Measurements from ENCODE around the gene BIRC7. TPM values are rescaled to one million over a fixed set of nuclear protein-coding genes. Genes with fewer than 3 reads are reported as not detected.

BIRC7 gene
- total RNA-seq, 1 donor: not detected

GRCh38 chr20:63215101-63216040 is 20.3 kb upstream of the BIRC7 start:
- DNase-seq (ENCODE audit: low read depth): peak; percentile 69

DNA sequence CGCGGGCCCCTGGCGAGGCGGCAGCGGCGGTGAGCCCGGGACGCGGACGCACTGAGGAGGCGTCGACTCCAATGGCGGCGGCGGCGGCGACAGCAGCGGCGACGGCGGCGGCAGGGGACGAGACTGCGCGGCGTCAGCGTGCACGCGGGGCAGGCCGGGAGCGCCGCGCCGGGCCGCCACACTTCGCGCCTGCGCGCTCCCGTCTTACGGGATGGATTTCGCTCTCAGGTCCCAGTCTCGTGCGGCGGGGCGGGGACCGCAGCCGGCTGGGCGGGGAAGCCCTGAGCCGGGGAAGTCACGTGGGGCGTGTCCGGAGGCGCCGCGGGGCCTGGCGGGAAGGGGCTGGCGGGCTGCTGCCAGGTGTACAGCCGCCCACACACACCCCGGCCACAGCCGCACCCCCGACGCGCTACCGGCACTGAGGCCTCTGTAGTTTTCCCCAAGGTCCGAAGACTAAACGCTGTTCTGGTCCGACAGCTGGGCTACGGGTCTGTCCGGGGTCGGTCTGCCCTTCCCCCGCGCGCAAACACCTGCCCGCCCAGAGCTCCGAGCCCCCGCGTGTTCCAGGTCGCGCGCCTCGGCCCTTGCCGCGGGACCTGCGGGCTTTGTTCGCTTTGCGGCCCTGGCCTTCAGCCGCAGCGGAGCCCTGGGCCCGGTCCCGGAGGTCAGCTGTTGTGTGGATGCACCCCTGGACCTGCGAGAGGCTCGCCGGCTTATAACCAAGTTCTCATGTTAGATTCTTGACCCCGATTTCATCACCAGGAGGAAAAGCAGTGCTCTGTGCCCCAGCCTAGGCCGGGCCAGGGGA is 19.5 kb upstream of the BIRC7 start, which contains the start of gene YTHDF1:
Gene YTHDF1 (minus strand): TSS at position 91 of the 808 bp plus-strand sequence. CDS start 239 bp downstream, outside the sequence.
- TF ChIP-seq CTCF (IDR thresholded peaks at IDR 0.05; ENCODE audit: insufficient read depth, low read depth, low read length): no peak
- H3K4me3 ChIP-seq (ENCODE audit: low read depth, low read length): peak within 1 kb of the TSS; percentile 82
- peak; percentile 93 for DNase-seq (ENCODE audit: low read depth)

More at GRCh38 chr20:63215101-63216040, 20.3 kb upstream of the BIRC7 start:
- H3K4me3 ChIP-seq (ENCODE audit: low read depth, low read length): peak overlapping the region; percentile 82
- TF ChIP-seq CTCF (IDR thresholded peaks at IDR 0.05; ENCODE audit: insufficient read depth, low read depth, low read length): peak; percentile 71

DNA sequence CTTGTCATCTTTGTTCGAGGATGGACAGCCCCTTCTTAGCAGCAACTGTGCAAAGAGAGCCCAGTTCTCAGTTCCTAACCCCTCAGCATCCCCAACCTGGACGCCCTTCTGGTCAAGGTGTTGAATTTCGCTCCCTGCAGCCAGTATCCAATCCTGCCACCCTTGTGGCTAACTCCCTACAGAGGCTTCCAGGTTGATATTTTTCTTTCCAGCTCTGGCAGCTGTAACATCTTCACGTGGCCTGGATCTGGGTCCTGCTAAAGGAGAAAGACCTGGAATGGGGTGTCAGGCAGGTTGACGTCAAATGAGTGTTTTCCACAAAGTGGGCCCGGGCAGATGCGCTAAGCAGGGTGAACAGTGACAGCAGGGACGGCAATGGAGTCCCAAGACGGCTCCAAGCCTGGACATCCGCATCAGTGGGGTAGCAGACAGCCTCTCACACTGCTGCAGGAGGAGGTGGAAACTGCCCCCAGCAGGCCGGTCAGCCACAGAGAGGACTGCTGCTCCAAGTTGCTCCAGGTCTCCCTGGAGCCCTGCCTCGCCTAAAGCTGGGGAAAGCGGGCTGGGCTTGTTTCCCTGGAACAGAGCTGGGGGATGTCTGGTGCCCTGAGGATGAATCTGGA is 18.7 kb upstream of the BIRC7 start:
- no peak for TF ChIP-seq CTCF (IDR thresholded peaks at IDR 0.05; ENCODE audit: insufficient read depth, low read depth, low read length)
- DNase-seq (ENCODE audit: low read depth): no peak

DNA sequence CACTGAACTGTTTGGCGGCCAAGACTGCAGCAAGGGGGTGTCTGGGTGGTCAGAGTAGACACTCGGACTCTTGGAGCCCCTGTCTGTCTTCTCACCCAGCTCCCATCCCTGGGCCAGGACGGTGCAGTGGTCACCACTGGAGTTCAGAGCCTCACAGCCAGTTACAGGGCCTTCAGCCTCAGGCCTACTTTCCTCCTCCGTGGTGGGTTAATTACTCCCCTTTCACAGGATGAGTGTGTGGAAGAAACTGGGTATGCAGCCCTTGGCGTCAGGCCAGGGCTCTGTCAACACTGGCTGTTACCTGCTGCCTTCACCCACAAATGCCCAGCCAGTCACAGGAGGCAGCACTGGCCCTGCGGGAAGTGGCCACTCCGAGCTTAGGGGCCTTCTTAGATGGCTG is 18.0 kb upstream of the BIRC7 start:
- no peak for DNase-seq (ENCODE audit: low read depth)
- H3K4me3 ChIP-seq (ENCODE audit: low read depth, low read length): no peak overlapping the region
- no peak for TF ChIP-seq CTCF (IDR thresholded peaks at IDR 0.05; ENCODE audit: insufficient read depth, low read depth, low read length)

More for the DNA sequence above, 18.7 kb upstream of the BIRC7 start:
- peak overlapping the region; percentile 73 for H3K4me3 ChIP-seq (ENCODE audit: low read depth, low read length)

GRCh38 chr20:63218701-63219446 is 16.8 kb upstream of the BIRC7 start:
- no peak for TF ChIP-seq CTCF (IDR thresholded peaks at IDR 0.05; ENCODE audit: insufficient read depth, low read depth, low read length)
- DNase-seq (ENCODE audit: low read depth): no peak
- H3K4me3 ChIP-seq (ENCODE audit: low read depth, low read length): no peak overlapping the region

- no peak for DNase-seq (ENCODE audit: low read depth)
- H3K4me3 ChIP-seq (ENCODE audit: low read depth, low read length): no peak overlapping the region
- TF ChIP-seq CTCF (IDR thresholded peaks at IDR 0.05; ENCODE audit: insufficient read depth, low read depth, low read length): no peak
These were observed 16.3 kb upstream of the BIRC7 start for GRCh38 chr20:63219447-63219821.

Data from fibroblast of villous mesenchyme (primary cell).